H1 (cell line): Measurements from ENCODE around the gene KLF4. TPM values are rescaled to one million over a fixed set of nuclear protein-coding genes. Genes with fewer than 3 reads are reported as not detected.

Experiments
- CTCF ChIA-PET: fragments of 300-600 bp; sonication (Branson Sonifier 250); formaldehyde crosslinking; loops from one replicate; lab custom pipeline; 2021; ENCODE audit not compliant: partially characterized antibody; lab: Charles Lee
- POLR2A ChIA-PET: fragments of 300-600 bp; sonication (Branson Sonifier 250); formaldehyde crosslinking; loops from one replicate; lab custom pipeline; 2021; ENCODE audit warnings: inconsistent platforms; ENCODE audit not compliant: partially characterized antibody; lab: Charles Lee
- DNase-seq, 2 experiments: peaks; one replicate each; pipeline versions ENCODE4 v3.0.0 to v3.0.0-alpha.2; 2010 to 2022; ENCODE audit warnings: low spot score in 2 of 2, low read depth in 1 of 2, mixed read lengths in 1 of 2
- FAIRE-seq: peaks from 2 replicates; lab custom pipeline; 2011; peaks lifted over from hg19 to GRCh38; lab: Jason Lieb, UNC
- H2AFZ ChIP-seq: 2 replicates; pipeline ENCODE4 v1.8.1; 2012; ENCODE audit warnings: low read length, inconsistent platforms
- H2AK5ac ChIP-seq: 2 replicates; pipeline ENCODE4 v1.6.1; 2013; ENCODE audit warnings: low read depth, low read length
- H2BK120ac ChIP-seq: replicated peaks from 2 replicates; pipeline ENCODE3; 2013; ENCODE audit warnings: low read depth, low read length, inconsistent platforms
- H2BK12ac ChIP-seq: 2 replicates; pipeline ENCODE4 v1.6.1; 2013; ENCODE audit warnings: low read depth, low read length
- H2BK15ac ChIP-seq: 2 replicates; pipeline ENCODE4 v1.6.1; 2013; ENCODE audit warnings: low read length
- H2BK20ac ChIP-seq: 2 replicates; pipeline ENCODE4 v1.6.1; 2013; ENCODE audit warnings: low read length
- H2BK5ac ChIP-seq: 2 replicates; pipeline ENCODE4 v1.6.1; 2013; ENCODE audit warnings: low read depth, low read length
- H3K14ac ChIP-seq: 2 replicates; pipeline ENCODE4 v1.6.1; 2013; ENCODE audit warnings: inconsistent platforms; ENCODE audit not compliant: insufficient read length
- H3K18ac ChIP-seq: 2 replicates; pipeline ENCODE4 v1.6.1; 2013; ENCODE audit warnings: low read length; ENCODE audit errors: extremely low read depth
- H3K23ac ChIP-seq: 2 replicates; pipeline ENCODE4 v1.6.1; 2013; ENCODE audit warnings: inconsistent platforms; ENCODE audit not compliant: insufficient read length
- H3K23me2 ChIP-seq: 2 replicates; pipeline ENCODE4 v1.6.1; 2013; ENCODE audit warnings: low read depth, low read length
- H3K27ac ChIP-seq: 2 replicates; pipeline ENCODE4 v1.6.1; 2011; ENCODE audit warnings: low read depth, low read length, inconsistent platforms
- H3K27me3 ChIP-seq, 4 experiments: replicated peaks in 1 of 4; 1 replicate in 1 of 4; 2 replicates in 3 of 4; pipeline versions ENCODE4 v1.6.1 to v1.8.1; 2011 to 2013; ENCODE audit warnings: low read length in 3 of 4, mild to moderate bottlenecking in 3 of 4, inconsistent platforms in 2 of 4, mixed read lengths in 2 of 4, moderate library complexity in 1 of 4; ENCODE audit not compliant: control insufficient read depth in 3 of 4, insufficient read depth in 3 of 4; ENCODE audit errors: extremely low read depth in 1 of 4
- H3K36me3 ChIP-seq, 4 experiments: 2 replicates each; pipeline versions ENCODE4 v1.6.1 to v1.8.1; 2011 to 2013; ENCODE audit warnings: mild to moderate bottlenecking in 4 of 4, low read length in 3 of 4, moderate library complexity in 2 of 4, control low read depth in 1 of 4, inconsistent platforms in 1 of 4; ENCODE audit not compliant: insufficient read depth in 4 of 4, control insufficient read depth in 2 of 4
- H3K4ac ChIP-seq: replicated peaks from 2 replicates; pipeline ENCODE3; 2013; ENCODE audit warnings: low read length, low read depth, mixed read lengths, inconsistent platforms; ENCODE audit not compliant: insufficient read length
- H3K4me1 ChIP-seq, 4 experiments: replicated peaks in 1 of 4; 1 replicate in 1 of 4; 2 replicates in 3 of 4; pipeline versions ENCODE4 v1.6.1 to v1.8.1; 2011 to 2013; ENCODE audit warnings: low read length in 3 of 4, inconsistent platforms in 2 of 4, mixed read lengths in 1 of 4; ENCODE audit not compliant: insufficient read depth in 4 of 4, control insufficient read depth in 3 of 4
- H3K4me2 ChIP-seq, 2 experiments: 2 replicates each; pipeline versions ENCODE4 v1.6.1 to v1.8.1; 2011 to 2013; ENCODE audit warnings: low read depth in 2 of 2, low read length in 2 of 2, control low read depth in 1 of 2, inconsistent platforms in 1 of 2, mild to moderate bottlenecking in 1 of 2; ENCODE audit not compliant: insufficient read depth in 1 of 2
- H3K4me3 ChIP-seq, 4 experiments: fragments of 200-600, 300-600 bp in 1 of 4; sonication (generic), shearing (Covaris generic), sonication (Bioruptor Twin) in 1 of 4; 2 replicates each; pipeline versions ENCODE4 v1.5.1 to v1.8.1; 2011 to 2016; ENCODE audit warnings: low read length in 4 of 4, low read depth in 3 of 4, control low read depth in 2 of 4, inconsistent platforms in 2 of 4, mild to moderate bottlenecking in 2 of 4, mixed read lengths in 1 of 4, moderate library complexity in 1 of 4; ENCODE audit not compliant: insufficient read depth in 2 of 4; ENCODE audit errors: extremely low read depth in 1 of 4
- H3K56ac ChIP-seq: replicated peaks from 2 replicates; pipeline ENCODE3; 2013; ENCODE audit warnings: low read depth, mild to moderate bottlenecking, mixed read lengths, low read length, inconsistent platforms; ENCODE audit not compliant: insufficient read length
- H3K79me1 ChIP-seq: 2 replicates; pipeline ENCODE4 v1.6.1; 2013; ENCODE audit warnings: low read depth, low read length, control low read depth
- H3K79me2 ChIP-seq, 2 experiments: 2 replicates each; pipeline versions ENCODE4 v1.6.1 to v1.8.1; 2012 to 2013; ENCODE audit warnings: low read length in 2 of 2, mild to moderate bottlenecking in 2 of 2, inconsistent platforms in 1 of 2; ENCODE audit not compliant: insufficient read depth in 2 of 2, control insufficient read depth in 1 of 2
- H3K9ac ChIP-seq, 4 experiments: replicated peaks in 1 of 4; 1 replicate in 1 of 4; 2 replicates in 3 of 4; pipeline versions ENCODE4 v1.6.1 to v1.8.1; 2011 to 2013; ENCODE audit warnings: low read depth in 3 of 4, low read length in 3 of 4, control low read depth in 2 of 4, mild to moderate bottlenecking in 2 of 4, moderate library complexity in 2 of 4, inconsistent platforms in 1 of 4; ENCODE audit errors: extremely low read depth in 1 of 4
- H3K9me3 ChIP-seq, 2 experiments: 2 replicates each; pipeline versions ENCODE4 v1.6.1 to v1.8.1; 2012 to 2013; ENCODE audit warnings: mild to moderate bottlenecking in 2 of 2, moderate library complexity in 2 of 2, control low read depth in 1 of 2, inconsistent platforms in 1 of 2, low read depth in 1 of 2, low read length in 1 of 2, mixed read lengths in 1 of 2; ENCODE audit not compliant: insufficient read depth in 2 of 2
- H4K20me1 ChIP-seq, 2 experiments: replicated peaks in 1 of 2; 2 replicates each; pipeline versions ENCODE3 to v1.8.1; 2011 to 2013; ENCODE audit warnings: inconsistent platforms in 2 of 2, low read length in 2 of 2, mild to moderate bottlenecking in 1 of 2; ENCODE audit not compliant: insufficient read depth in 2 of 2, control insufficient read depth in 1 of 2
- H4K5ac ChIP-seq: 2 replicates; pipeline ENCODE4 v1.6.1; 2013; ENCODE audit warnings: low read length, low read depth, mixed read lengths, inconsistent platforms; ENCODE audit not compliant: insufficient read length
- H4K8ac ChIP-seq: 2 replicates; pipeline ENCODE4 v1.8.0; 2013; ENCODE audit warnings: mild to moderate bottlenecking, moderate library complexity, low read length, inconsistent platforms; ENCODE audit not compliant: insufficient read depth; ENCODE audit errors: extremely low read depth
- H4K91ac ChIP-seq: replicated peaks from 2 replicates; pipeline ENCODE3; 2013; ENCODE audit warnings: low read length, mixed read lengths, inconsistent platforms; ENCODE audit not compliant: insufficient read length
- CEBPB ChIP-seq: IDR thresholded peaks from 2 replicates; pipeline ENCODE4 v1.6.1; 2012; ENCODE audit warnings: low read depth, low read length
- GABPA ChIP-seq: IDR thresholded peaks from 2 replicates; pipeline ENCODE4 v1.6.1; 2011; ENCODE audit warnings: mild to moderate bottlenecking, low read length, moderate library complexity, borderline replicate concordance; ENCODE audit not compliant: insufficient read depth
- KDM1A ChIP-seq: fragments of 200-600, 300-600 bp; sonication (generic); IDR thresholded peaks from 2 replicates; pipeline ENCODE4 v1.7.1; 2016; ENCODE audit warnings: mild to moderate bottlenecking, low read length, borderline replicate concordance
- NRF1 ChIP-seq: IDR thresholded peaks from 2 replicates; pipeline ENCODE4 v1.6.1; 2011; ENCODE audit warnings: mild to moderate bottlenecking, low read depth, low read length, improper control_type of control experiment
- WGBS, 2 experiments: shearing (Covaris generic) in 1 of 2; methylation state at CpG; one replicate each; pipeline versions ENCODE4 v1.1.6 to v1.1.7; 2013 to 2015; ENCODE audit warnings: low lambda C conversion rate in 2 of 2, mixed read lengths in 2 of 2, inconsistent platforms in 1 of 2, low coverage in 1 of 2, missing lambda C conversion rate in 1 of 2; ENCODE audit not compliant: insufficient replicate concordance in 2 of 2, insufficient coverage in 1 of 2, insufficient read length in 1 of 2; ENCODE audit errors: extremely low coverage in 1 of 2, missing lambda C conversion rate in 1 of 2; 5-methylcytosine and 5-hydroxymethylcytosine counted together
- polyA plus RNA-seq, 7 experiments: library from polyadenylated mRNA; depleted of rRNA in 3 of 7; stranded (reverse) in 5 of 7; unstranded in 2 of 7; fragments of >200 nt in 5 of 7; fragments of 200-250 nt in 2 of 7; gene quantifications; 1 replicate in 5 of 7; 2 replicates in 1 of 7; 4 replicates in 1 of 7; pipeline versions ENCODE4 v1.2.1 to v1.2.3, GENCODE V29; 2011 to 2013; ENCODE audit warnings: missing spikeins in 2 of 7, mixed read lengths in 2 of 7
- total RNA-seq: library from RNA; stranded (reverse); fragmentation: NEBNext Ultra II Directional; extraction: Animal tissue kit (Norgen Biotek cat#: 25700); gene quantifications from 2 replicates; pipeline ENCODE4 v1.2.1, GENCODE V29; 2021

Gene KLF4
- total and polyA plus RNA-seq, 2 of the 8 experiments (the other 6 are each of a cell fraction or from before 2014, with no cell fraction given), result 0.77 to 2.8 TPM

- Histone ChIP-seq H3K27ac (no peak overlapping the region), H2BK20ac (no peak overlapping the region), H4K20me1 (peaks cover 4 to 7% of the 10 kb centered on the region in 2 experiments), H3K4ac (no peak overlapping the region), H2BK120ac (no peak overlapping the region), H3K4me3 (no peak overlapping the region), H4K5ac (no peak overlapping the region), H4K91ac (no peak overlapping the region), H3K56ac (no peak overlapping the region), H3K9me3 (no peaks in the 10 kb centered on the region), H3K4me2 (no peak overlapping the region; a peak in 1 of 4 replicates), H2BK15ac (no peak overlapping the region), H4K8ac (no peak overlapping the region), H3K23me2 (peaks cover 26% of the 10 kb centered on the region), H3K79me2 (no peaks in the 10 kb centered on the region), H3K36me3 (no peaks in the 10 kb centered on the region; a peak in 1 of 8 replicates), H3K4me1 (peaks cover 0 to 12% (median 8%) of the 10 kb centered on the region in 4 experiments; a peak in 6 of 7 replicates), H2BK5ac (no peak overlapping the region), H2BK12ac (no peak overlapping the region), H2AFZ (no peak overlapping the region), H3K9ac (no peak overlapping the region), H3K27me3 (peaks cover 16 to 45% (median 39%) of the 10 kb centered on the region in 4 experiments), H3K23ac (no peak overlapping the region), H3K18ac (no peak overlapping the region), H2AK5ac (no peak overlapping the region; the same call in 1 of the 2 replicates), H3K79me1 (no peaks in the 10 kb centered on the region), H3K14ac (no peak overlapping the region)
- WGBS, 2 experiments, result 85% methylated on average over 4 of the region's 4 CpGs; no CpG with 5 or more reads in 1 of the 2 experiments
- FAIRE-seq (no peak), DNase-seq (no peak)
- no peak for TF ChIP-seq KDM1A
- TF ChIP-seq CEBPB, result peak; percentile 53; the same call in 1 of the 2 replicates
- no peak for TF ChIP-seq GABPA
- no peak for TF ChIP-seq NRF1
- CTCF ChIA-PET, result interaction anchor here (1.4 kb wide), 1 partner anchor 68 kb away, joined by 4 read pairs; no protein-coding TSS in a partner anchor
- POLR2A ChIA-PET, result interaction anchor here (1.0 kb wide), 1 partner anchor 292 kb away, joined by 4 read pairs; no protein-coding TSS in a partner anchor
These were observed 2.9 kb upstream of the KLF4 start for GRCh38 chr9:107492381-107492970.
